CD4-positive, alpha-beta T cell treated with Interferon alpha-2 for 1 hour (primary cell): ENCODE measurements around the gene C11orf86.
"Not testable (repeated sequence)": the region's sequence is repeated elsewhere in the genome, so short reads cannot be mapped to it uniquely, and the experiment has no call there.

Source experiments
- DNase-seq, 2 donors: peaks; one replicate each; pipeline ENCODE4 v3.0.0-alpha.2; 2020 to 2022

Gene C11orf86, protein sequence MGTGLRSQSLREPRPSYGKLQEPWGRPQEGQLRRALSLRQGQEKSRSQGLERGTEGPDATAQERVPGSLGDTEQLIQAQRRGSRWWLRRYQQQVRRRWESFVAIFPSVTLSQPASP

DNA sequence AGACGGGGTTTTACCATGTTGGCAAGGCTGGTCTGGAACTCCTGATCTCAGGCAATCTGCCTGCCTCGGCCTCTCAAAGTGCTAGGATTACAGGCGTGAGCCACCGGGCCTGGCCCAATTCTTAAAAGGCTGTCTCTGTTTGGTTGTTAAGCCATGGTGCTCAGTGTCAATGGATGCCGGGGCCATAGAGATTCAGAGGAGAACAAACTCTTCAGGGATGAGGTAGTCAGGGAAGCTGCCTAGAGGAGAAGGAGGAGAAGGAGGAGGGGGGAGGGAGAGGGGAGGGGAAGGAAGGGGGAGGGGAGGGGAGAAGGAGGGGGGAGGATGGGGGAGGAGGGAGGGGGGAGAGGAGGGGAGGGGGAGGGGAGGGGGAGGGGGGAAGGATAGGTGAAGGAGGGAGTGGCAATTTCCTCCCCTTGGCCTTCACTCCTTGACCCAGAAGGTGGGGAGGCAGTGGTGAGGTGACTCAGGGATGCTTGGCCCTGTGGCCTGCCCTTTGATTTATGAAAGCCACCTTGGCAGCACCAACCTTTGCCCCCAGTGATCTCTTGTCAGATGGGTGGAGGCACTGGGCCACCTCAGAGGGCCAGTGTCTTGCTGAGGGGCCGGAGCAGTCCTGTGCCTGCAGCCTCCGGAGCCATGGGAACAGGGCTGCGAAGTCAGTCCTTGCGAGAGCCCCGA lies at the start of gene C11orf86:
C11orf86 (plus strand) TSS at position 581 of the 681 bp plus-strand sequence; CDS start at position 640, 59 bp downstream.
- DNase-seq, result no peak

DNA sequence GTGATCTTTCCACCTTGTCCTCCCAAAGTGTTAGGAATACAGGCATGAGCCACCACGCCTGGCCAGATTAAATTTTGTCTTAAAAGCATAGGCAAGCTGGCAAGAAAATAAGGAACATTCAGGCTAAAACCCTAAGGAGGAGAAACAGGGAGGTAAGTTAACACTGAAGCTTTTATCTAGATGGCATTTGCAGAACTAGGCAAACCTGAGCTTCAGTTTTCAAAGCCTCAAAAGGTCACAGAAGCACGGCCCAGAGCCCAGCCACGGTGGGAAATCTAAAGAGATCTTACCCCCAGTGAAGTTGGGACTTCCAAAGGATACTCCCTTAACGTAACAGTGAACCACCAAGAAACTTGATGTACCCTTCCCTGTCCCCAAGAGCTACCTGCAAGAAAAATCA lies 45.4 kb upstream of the C11orf86 start:
- no peak for DNase-seq

DNA sequence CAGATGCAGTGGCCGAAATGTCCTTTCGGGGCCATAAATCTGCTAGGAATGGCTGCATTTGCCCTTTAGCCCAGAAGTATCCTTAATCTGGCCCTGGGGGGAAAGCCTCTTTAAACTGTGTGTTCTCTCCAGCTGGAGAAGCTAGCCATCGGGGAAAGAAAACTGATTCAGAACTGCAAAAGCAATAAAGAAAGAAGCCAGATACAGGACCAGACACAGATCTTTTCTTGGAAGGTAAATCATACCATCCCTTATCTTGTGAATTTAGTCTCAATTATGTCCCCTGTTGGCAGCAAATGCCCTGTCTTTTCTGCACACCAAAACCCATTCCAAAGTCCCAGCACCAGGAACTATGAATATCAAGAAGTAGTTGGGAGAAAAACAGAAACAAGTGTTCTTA lies 42.6 kb upstream of the C11orf86 start:
- no peak for DNase-seq

DNA sequence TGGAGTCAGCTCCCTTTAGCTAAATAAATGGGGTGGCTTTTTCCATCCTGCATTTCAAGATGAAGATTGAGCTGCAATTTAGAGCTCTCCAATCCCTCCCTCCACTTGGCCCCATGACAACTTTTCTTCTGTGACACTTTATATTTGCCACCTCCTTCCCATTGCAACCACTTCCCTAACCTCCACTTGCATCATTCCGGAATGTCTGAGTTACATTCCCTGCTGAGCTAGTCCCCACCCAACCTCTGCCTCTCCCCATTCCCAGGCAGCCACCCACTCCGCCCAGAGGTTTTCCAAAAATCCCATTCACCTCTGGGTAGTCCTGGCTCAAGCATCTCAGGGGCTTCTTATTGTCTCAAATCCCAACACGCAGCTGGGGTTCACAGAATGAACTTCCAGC lies 41.6 kb upstream of the C11orf86 start:
- DNase-seq, result no peak

DNA sequence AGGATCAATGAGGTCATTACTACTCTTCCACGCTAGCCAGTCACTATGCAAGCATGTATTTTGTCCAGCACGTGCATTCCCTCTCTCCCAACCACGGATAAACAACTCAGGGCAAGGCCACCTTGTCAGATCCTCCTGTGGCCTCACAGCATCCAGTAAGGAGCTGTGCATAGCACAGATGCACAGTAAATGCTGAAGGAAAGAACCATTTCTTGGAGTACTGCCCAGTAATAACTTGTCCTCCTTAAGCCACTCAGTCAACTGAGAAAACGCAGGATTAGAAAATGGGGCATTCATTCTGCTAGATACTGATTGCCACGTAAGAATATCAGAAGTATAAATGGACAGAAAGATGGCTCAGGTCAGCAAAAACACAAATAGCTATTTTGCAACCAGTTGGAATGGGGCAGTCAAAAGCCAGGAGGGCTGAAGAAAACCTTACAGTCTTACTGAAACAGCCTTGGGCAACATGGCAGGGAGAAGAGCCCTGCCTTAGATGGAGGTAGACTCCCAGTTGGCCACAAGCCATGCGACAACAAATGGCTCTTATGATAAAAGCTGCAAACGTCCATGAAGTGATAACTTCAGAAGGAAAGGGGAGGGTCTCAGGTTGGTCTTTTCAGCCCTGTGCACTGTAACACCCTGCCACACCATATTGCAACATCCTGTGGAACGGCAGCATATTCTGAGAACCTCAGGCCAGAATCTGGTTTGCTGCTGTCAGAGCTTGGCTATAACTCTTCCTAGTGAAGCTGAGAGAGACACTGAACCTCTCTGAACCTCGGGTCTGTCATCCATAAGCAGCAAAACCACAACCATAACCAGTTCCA lies 39.9 kb upstream of the C11orf86 start:
- DNase-seq, result no peak

DNA sequence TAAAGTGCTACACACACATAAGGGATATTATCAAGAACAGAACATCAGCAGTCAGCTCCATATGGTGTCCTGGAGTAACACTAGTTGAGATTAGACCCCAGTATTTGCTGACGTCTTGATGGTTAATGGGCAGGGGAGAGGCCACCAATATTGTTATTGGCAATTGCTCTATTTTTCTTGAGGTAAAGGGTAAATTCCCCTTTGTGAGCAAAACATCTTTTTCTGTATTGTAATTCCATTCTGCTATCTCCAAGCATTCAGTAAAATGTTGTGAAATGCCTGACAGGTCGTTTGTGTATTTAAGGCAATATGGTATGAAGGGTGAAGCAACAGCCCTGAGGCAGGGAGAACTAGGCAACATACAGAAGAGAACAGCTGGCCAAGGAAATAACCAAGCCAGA lies 38.8 kb upstream of the C11orf86 start:
- no peak for DNase-seq

DNA sequence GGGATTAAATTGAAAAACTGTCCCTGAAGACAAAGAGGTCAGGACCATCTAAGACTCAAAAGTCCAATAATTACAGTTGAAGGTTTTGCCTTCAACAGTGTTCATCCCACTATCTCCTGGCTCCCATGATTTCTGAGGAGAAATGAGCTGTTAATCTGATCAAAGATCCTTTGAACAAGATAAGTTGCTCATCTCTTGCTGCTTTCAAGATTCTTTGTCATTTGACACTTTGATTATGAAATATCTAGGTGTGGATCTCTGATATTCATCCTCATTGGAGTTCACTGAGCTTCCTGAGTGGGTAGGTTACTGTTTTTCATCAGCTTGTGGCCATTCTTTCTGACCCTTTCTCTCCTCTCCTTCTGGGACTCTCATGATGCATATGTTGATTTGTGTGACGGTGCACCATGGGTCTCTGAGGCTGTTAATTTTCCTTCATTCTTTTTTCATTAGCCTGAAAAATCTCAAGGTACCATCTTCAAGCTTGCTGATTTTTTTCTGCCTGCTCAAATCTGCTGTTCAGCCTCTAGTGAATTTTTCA lies 37.8 kb upstream of the C11orf86 start:
- DNase-seq, result no peak

DNA sequence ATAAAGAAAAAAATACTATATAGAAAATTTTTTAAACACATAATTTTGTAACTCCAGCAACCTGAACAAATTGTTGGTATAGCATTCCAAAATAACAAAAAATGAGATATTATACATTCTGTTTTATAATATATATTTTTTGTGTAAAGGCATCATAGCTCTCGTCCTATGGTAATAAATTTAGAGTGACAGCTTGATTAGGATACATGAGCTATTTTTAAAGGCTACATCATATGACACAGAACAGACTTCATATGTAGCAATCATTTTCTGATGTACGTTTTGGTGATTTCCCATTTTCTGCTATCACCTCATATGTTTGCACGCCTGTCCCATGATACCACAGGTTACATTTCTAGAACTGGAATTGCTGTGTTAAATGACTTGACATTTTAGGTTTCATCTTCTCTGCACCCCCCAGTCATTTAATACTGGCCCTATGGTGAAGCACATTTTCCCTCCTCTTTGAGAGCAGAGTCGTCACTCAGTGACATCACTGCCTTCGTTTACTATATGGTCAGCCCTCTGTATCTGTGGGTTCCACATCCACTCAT lies 36.4 kb upstream of the C11orf86 start:
- no peak for DNase-seq

DNA sequence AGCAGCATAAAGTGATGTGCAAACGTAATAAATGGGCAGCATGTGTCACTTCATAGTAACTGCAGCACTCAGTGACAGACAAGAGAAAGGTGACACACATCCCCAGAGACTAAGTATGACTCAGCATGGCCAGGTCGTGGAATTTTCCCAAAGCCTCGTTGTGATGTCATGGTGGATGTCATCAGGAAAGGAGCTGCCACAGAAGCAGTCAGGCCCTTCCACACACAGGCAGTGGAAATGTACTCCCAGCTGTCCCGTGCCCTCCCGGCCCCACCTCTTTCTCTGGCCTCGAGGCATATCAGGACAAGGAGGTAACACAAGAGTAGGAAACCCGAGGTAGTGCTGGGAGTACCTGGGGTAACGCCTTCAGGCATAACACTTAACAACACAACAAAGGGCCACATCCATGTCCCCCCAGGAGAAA lies 25.0 kb upstream of the C11orf86 start:
- DNase-seq, result no peak

DNA sequence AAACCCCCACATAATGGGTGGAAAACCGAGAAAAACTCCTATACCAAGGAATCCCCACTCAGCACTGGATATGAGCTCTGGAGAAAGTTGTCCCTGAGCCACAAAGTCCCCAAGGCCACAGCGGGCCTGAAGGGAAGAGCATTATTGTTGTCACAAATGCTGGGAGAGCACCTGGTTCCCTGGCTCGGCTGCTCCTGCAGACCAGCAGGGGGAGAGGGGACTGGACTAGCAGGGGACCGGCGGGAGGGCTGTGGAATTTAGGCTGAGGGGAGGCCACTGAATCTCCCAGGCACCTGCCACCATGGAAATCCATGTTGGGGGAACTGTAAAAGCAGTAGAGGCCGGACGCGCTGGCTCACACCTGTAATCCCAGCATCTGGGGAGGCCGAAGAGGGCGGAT lies 24.0 kb upstream of the C11orf86 start:
- DNase-seq, result no peak

DNA sequence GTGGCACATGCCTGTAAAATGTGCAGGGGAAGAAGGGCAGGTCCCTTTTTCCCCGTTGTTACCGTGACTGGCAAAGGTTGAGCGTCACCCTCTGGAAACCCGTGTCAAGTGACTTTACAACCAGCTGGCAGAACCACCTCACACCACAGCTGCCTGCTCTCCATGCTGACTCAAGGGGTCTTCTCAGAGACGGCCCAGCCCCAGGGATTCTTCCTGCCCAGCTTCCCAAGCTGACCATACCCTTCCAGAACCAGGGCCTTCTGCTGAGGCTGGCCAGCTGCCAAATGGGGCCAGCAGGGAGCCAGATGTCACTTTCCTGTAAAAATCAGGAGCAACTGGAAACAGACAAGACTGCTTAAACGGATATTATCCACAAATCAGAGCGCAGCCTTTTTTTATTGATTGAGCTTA lies 23.2 kb upstream of the C11orf86 start:
- no peak for DNase-seq

DNA sequence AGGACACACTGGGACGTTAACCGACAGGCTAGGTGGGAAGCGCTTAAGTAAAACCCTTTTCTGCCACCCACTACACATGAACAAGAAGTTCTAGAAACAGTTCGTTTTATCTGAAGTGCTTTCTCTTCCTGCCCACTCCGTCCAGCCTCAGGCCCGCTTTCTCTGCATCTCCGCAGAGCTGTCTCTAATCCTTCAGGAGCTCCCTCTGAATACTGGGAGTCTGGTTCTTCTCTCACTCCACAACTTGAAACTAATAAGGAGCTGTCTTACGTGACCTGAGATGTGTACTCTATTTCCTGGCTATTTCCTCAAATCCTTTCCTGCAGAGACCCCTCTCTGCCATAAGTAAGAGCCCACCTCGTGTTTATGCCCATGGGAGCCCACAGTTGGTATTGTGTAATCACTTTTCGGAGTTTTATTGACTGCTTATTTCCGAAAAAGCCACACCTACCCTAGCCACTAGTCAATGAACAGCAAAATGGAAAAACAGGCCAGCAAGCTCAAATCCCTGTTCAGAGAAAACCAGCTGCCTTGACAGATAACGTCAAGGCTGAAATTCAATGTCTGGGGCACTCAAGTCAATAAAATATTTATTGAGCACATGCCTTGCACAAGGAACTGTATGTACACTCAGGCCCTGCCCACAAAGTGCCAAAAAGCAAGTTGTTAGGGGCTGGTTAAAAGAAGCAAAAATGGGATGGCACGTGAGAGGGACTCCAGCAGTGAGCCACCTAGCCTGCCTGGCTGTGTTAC lies 21.8 kb upstream of the C11orf86 start:
- no peak for DNase-seq

DNA sequence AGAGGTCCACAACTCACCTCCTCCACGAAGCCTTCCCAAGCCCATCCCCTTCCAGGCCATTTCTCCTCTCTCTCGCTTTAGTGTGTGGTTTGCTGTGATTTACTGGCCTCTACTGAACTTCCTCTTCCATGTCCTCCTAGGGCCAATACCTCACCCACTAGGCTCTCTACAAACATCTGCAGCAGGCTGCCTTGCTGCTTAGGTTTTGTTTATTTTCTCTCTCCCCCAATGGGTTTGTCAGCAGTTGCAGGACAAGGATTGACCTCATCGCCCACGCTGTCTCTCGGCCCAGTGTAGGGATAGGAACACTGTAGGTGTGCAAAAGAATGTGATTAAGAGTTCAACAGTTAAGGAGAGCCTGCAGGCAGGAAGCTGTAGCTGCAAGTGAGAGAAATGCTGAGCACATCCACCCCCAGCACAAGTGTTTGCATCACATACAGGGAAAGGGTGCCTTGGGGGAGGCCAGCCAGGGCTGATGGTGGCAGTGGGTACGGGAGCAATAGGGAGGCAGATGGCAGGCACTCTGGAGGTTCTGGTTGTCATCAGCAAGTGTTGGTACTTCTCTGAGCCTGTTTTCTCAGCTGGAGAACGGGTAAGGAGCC lies 18.3 kb upstream of the C11orf86 start:
- no peak for DNase-seq

DNA sequence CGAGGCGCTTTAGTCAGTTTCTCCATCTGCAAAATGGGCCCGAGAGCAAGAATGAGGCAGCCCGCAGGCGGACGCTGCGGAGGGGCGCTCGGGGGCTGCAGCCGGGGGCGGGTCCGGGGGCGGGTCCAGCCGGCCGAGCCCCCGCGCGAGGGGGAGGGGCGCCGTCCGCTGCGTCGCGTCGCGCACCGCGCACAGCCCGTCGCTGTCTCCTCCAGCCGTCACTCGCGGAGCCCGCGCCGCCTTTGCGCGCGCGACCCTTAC lies 17.2 kb upstream of the C11orf86 start:
- DNase-seq, result no peak

DNA sequence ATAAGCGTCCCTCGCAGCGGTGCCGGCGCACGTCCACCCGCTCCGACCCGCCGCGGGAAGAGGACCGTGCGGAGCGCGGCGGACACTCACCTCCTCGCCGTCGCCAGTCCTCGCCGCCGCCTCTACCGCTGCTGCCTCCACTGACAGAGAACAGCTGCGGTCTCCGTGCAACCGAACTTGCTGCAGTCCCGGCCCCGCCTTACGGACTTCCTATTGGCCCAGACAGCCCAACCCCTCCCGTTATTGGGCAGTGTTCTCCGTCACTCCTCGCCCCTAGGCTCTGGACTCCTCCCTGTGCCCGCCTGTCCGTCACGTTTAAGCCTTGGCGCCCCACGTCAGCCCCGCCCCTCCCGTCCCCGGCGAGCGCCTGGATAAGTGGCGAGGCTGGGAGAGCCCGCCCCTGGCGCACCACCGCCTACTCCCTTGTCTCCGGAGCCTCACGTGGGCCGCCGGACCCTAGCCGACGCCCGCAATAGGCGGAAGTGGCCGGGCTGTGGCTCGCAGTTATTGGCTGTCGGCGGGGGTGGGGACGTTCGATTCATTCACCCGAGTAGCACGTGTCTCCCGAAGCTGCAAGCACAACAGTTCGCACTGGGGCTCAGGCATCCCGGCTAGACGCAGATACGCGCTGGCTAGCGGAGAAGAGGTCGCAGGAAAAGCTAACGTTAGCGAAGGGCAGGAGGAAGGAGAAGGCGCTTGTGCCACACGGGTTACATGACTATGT lies 16.7 kb upstream of the C11orf86 start, which contains the start of gene PC:
PC (minus strand) TSS at position 152 of the 724 bp plus-strand sequence. CDS start 86,224 bp downstream, outside the sequence.
- DNase-seq, result peak; percentile 98 to 99

DNA sequence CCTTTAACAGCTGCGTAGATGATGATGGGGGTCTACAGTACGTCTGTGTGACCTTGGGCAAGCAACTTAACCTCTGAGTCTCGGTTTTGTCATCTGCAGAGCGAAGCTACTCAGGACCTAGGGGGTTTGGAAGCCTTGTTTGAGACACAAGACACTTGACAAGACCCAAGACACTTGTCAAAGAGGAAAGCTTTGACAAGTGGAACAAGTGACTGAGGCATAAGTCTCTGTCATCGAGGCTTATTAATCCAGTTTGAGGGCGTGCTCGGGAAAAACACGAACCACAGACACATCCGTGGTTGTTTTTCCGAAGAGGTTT lies 16.2 kb upstream of the C11orf86 start:
- DNase-seq, result no peak

DNA sequence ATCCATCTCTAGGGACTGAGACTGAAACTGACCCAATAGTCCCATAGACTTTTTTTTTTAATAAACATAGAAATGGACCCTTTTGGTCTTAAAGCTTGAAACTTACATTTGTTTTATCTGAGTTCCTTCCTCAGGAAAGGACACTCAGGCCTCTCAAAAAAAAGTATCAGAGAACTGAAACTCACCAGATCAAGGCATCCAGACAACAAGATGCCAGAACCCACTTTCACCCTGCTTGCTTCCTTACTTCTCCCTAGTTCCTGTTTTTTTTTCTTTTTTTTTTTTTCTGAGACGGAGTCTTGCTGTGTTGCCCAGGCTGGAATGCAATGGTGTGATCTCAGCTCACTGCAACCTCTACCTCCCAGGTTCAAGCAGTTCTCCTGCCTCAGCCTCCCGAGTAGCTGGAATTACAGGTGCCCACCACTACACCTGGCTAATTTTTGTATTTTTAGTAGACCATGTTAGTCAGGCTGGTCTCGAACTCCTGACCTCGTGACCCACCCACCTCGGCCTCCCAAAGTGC lies 13.4 kb upstream of the C11orf86 start:
- DNase-seq, result not testable (repeated sequence)

DNA sequence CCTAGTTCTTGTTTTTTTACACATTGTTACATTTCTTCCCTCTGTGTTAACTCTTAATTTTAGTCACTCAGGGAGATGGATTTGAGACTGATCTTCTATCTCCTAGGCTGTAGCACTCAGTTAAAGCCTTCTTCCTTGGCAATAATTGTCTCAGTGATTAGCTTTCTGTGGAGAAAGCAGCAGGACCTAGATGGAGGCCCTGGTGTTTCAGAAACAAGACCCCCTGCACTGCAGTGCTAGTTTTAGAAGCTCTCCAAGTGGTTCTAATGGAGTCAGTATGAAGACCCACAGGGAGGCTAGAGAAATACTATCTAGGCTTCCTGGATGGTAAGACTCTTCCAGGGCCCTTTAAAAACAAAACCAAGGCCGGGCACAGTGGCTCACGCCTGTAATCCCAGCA lies 12.9 kb upstream of the C11orf86 start:
- DNase-seq, result no peak

DNA sequence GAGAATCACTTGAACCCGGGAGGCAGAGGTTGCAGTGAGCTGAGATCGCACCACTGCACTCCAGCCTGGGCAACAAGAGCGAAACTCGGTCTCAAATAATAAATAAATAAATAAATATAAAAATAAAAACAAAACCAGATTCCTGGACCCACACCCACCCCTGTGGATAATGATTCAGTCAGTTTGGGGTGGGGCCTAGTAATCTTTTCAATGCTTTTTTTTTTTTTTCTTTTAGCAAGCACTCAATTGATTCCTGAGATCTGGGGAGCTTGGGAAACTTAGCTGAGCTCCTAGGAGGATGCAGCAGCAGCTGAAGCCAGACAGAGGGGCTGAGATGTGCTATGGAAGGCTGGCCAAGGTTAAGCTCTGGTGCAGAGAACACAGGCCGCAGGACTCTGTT lies 12.3 kb upstream of the C11orf86 start:
- DNase-seq, result no peak

DNA sequence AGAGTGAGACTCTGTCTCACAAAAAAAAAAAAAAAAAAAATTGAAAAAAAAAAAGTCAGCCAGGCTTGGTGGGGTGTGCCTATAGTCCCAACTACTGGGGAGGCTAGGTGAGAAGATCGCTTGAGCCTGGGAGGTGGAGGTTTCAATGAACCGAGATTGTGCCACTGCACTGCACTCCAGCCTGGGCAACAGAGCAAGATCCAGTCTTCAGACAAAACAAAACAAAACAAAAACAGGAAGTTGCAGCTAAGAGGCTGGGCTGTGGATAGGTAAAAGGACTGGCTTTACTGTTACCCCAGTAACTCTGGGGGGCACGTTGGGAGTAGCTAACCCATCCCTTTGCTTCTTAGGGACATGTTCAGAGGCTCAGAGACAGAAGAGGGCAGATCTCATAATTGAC lies 10.6 kb upstream of the C11orf86 start:
- no peak for DNase-seq

DNA sequence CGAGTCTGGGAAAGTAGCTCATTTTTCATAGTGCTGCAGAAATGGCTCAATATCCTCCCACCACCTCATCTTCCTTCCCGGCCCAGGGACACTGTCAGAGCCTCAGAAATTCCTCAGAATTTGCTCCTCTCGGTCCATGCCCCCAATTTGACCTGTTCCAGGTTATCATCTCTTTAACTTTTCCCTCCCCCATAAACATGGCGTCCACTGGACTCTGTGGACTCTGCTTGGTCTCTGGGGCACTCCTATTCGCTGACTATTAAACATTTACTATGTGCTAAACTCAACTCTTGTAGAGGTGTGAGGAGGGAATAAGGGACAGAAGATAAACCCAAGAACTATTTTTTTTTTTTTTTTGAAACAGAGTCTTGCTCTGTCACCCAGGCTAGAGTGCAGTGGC lies 8.8 kb upstream of the C11orf86 start:
- no peak for DNase-seq
